Fibroblast of skin of scalp (primary cell): Measurements from ENCODE around the gene HTRA3.

Source experiments
- DNase-seq: peaks from one replicate; pipeline ENCODE4 v3.0.0-alpha.2; 2013

The HTRA3 gene

GRCh38 chr4:8267077-8267476 lies 2.5 kb upstream of the HTRA3 start:
- peak; percentile 53 for DNase-seq

DNA sequence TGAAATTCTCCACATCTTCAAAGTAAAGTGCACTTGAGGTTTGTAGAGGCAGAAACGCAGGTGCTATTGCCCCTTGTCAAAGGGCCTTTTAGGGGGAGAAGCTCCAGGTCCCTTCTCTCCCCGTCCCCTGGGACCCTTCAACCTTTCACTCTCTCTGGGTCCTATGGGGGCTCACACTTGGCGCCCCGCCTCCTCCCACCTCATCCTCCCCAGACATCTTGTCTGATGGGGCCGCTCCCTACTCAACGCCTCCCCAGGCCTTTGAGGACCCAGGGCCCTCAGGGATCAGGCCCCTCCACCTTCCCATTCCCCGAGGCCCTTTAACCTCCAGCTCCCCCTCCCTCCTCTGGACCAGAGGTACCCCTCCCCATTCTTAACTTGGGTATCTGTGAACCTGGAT lies 1.3 kb upstream of the HTRA3 start:
- DNase-seq = no peak

- DNase-seq = no peak
Observed at GRCh38 chr4:8268901-8269534, 536 bp upstream of the HTRA3 start.

DNA sequence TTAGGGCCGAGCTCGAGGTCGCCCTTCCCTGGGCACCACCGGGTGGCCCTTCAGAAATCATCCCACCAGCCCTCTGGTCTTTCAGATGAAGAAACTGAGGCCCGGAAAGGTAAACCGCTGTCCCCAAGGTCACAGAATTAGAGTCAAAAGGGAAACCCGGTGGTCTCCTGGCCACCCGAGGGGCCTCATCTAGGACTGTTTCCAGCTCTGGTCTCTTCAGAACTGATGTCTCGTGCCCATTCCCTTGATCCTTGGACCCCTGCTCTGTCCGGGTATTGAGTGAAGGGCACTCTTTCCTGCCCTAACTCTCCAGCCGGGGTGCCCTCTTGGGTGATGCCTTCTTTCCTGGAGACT lies 841 bp downstream of the HTRA3 start:
- DNase-seq = no peak

DNA sequence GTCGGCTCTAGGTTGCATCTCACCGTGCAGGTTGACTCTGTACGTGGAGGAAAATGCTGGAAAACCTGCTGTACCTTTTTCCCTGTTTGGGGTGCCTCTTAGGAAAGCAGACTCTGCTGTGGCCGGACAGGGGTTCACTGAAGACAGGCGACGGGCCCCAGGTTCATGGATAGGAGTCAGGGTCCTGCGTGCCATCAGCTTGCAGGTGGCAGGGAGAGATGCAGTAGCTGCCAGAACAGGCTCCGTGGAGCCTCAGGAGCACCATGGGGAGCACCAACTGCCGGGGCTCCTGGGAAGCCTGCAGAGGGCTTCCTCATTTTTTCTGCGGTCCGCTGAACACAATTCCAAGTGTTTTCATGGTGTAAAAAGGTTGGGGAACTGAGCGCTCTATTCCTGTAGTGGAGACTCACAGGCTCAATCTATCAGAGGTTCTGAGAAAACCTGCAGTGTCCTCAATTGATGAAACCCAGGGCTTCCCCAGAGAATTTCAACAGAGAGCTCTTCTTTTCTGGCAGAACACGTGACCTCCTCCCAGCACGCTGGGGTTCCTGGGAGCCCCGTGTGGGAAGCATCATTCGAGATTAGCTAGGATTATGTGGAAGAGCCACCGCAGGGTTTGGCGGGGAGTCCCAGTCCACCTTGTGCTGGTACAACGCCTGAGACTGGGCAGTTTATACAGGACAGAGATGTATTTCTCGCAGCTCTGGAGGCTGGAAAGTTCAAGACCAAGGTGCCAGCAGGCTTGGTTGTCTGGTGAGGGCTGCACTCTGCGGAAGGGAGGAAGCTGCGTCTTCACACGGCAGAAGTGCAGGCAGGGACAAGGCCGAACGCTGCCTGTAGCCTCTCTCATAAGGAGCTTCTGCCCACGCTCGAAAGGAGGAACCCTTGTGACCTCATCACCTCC lies 1.6 kb downstream of the HTRA3 start:
- no peak for DNase-seq

- no peak for DNase-seq
Observed at GRCh38 chr4:8271821-8272220, 2.3 kb downstream of the HTRA3 start.

GRCh38 chr4:8272472-8273428 lies 3.2 kb downstream of the HTRA3 start:
- no peak for DNase-seq

DNA sequence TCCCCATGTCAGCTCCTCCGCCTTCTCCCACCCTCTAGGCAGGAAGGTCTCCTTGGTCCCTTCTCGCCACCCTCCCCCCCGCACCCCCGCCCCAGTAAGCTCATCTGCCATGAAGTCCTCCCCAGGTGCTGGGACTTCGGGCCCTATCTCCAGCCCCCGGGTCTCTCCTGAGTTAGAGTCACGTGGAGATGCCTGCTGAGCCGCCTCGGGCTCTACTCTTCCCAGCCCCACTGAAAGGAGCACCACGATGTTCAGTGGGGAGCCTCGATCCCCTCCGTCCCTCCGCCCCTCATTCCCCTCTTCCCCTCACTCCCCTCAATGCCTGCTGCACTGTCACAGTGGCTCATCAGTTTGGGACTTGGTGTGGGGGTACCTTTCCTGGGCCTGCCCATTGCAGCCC lies 3.9 kb downstream of the HTRA3 start:
- DNase-seq = no peak

DNA sequence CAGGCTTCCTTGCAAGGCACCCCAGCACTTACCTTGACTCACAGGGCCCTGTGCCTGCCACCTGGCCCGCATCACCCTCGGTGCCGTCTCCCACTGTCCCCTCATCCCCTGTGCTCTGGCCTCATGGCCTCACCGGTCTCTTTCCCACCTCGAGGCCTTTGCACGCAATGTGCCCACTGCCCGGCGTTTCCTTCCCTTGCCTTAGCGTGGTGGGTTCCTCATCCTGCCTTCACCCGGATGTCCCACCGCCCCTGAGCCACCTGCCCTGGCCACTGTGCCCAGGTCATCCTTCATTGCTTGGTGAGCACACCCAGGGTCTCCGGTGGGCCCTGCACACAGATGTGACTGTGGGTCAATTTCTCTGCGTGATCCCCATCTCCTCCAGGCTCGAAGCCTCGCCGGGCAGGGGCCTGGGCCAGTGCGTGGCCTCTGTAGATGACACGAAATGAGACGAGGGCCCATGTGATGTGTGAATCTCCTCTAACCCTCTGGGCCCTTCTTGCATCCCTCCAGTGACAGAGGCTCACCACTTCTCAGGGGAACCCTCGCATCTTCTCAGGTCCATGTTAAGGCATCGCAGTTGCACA lies 4.6 kb downstream of the HTRA3 start:
- no peak for DNase-seq

DNA sequence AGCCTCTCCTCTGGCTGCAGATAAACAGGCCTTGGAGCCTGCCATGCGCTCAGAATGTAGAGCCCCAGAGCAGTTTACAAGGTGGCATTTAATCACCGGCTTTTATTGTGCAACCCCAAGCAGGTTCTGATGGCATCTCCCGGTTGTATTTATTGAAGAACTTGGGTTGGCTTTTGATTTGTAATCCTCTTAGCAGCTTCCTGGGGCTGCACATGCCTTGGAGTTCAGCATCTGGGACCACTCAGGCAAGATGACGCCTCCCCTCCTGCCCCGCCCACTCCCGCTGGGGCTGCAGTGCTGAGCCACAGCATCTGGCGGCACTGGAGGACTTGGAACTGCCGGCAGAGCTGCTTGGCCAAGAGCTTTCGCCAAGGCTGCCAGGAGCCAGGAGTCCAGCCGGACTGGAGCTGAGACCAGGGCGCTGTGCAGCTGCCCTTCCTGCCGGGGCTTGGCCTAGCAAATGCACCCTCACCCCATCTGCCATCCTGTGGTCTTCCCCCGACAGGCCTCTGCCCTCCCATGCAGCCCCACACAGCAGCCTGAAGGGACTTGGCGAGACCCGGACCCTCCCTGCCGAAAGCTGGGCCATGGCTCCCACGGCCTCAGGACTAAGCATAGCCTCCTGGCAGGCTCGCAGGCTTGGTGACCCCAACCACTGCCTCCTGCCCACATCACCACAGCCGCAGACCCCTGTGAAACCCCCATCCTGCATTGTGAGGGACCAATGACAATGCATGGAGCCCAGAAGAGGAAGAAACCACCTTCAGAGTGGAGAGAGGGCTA lies 5.4 kb downstream of the HTRA3 start:
- DNase-seq = peak; percentile 93

DNA sequence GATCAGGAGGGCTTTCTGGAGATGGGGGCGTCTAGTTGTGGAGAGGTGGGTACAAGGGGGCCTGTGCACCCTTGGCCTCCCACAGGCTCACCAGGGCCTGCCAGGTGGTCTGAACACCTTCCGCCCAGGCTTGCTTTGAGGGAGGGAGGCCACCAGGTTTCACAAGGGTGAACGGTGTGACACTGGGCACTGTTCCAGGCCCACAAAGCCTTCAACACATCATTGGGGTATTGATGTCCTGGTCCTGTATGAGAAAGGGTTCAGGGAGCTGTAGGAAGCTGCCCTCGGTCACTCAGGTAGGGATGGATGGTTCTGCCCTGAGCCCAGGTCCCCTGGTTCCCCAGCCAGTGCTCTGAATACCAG lies 6.0 kb downstream of the HTRA3 start:
- DNase-seq = no peak

GRCh38 chr4:8276358-8277240 lies 7.0 kb downstream of the HTRA3 start:
- DNase-seq = peak; percentile 54

- no peak for DNase-seq
Observed at GRCh38 chr4:8277356-8278008, 7.9 kb downstream of the HTRA3 start.

GRCh38 chr4:8278009-8278395 lies 8.4 kb downstream of the HTRA3 start:
- DNase-seq = no peak

DNA sequence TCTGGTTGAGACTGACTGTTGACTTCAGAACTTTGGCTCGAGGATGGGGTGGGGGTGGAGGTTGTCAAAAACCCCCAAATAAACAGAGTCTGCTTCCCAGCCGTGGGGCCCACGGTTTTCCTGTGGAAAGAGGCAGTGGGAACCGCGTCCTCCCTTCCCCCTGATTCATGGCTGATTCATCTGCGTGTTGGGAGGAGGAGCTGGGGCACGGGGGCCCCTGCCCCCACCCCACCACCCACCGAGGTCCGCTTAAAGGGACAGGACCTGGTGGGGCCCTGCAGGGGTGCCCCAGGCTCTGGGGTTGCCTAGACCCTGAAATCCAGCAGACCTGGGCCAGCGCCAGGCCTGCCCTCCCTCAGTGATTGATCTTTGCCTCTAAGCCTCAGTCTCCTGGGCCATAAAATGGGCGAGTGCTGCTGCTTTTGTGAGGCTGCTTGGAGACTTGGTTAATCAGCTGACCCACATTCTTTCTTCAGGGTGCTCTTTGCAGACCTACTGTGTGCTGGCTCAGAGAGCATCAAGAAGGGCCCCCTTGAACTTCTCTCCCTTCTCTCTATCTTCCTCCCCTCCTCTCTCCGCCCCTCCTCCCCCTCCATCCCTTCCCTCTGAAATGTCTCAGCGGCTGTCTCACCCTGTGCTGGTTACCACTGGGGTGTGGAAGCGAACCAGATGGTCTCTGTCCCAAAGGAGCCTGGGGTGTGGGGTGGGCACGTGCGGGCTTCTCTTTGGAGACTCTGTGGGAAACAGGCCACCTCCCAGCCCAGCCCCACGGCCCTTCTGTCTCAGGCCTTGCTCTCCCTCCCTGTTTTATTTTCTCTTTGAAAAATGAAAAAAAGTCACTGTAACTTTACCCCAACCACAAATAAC lies 9.1 kb downstream of the HTRA3 start:
- peak; percentile 97 for DNase-seq

DNA sequence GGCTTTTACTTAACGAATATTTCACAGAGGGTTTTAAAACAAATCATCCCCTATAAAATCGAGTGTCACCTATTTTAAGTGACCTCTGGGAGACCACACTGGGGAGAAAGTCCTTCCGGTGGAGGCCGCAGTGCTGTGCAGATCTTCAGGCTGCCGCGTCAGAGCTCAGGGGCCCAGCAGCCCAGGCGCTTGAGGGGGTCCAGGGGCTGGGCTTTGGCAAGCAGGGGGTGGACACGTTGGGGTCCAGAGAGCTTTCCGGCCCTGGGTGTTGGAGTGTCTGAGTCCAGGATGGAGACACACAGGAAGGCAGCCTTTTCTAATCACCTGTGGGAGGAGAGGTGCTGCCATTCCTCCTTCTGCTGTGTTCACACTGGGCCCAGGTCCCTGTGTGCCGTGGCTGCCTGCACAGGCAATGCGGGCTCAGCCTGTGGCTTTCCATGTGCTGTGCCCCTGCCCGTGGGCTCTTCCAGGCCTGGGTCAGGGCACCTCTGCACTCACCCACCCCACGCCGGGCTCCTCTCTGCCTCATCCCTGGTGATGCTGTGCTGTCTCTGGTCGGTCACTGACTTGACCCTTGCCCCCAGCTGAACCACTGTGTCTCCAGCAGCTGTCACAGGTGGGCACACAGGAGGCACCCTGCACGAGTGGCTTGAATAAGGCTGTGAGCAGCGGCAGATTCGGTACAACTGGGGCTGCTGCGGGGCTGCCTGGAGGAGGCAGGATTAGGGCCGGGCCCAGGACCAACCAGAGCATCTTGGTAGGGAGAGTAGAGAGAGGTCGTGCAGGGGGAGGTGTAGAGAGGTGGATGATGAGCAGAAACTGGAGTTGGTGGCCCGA lies 10.0 kb downstream of the HTRA3 start:
- DNase-seq = no peak

- no peak for DNase-seq
Observed at GRCh38 chr4:8280158-8280875, 10.8 kb downstream of the HTRA3 start.
